NCI-H2227 (cell line): ENCODE data around the gene AOX1.
"Not testable (repeated sequence)": the region's sequence is repeated elsewhere in the genome, so short reads cannot be mapped to it uniquely, and the experiment has no call there.

Experiments
- DNase-seq: peaks from one replicate; lab custom pipeline; 2025; ENCODE audit not compliant: unreplicated experiment; lab: John Stamatoyannopoulos, UW

Gene AOX1

GRCh38 chr2:200600549-200601225 is 14.9 kb downstream of the AOX1 start:
- peak; percentile 47 for DNase-seq

- no peak for DNase-seq
Measured at GRCh38 chr2:200602584-200602983, 16.8 kb downstream of the AOX1 start.

DNA sequence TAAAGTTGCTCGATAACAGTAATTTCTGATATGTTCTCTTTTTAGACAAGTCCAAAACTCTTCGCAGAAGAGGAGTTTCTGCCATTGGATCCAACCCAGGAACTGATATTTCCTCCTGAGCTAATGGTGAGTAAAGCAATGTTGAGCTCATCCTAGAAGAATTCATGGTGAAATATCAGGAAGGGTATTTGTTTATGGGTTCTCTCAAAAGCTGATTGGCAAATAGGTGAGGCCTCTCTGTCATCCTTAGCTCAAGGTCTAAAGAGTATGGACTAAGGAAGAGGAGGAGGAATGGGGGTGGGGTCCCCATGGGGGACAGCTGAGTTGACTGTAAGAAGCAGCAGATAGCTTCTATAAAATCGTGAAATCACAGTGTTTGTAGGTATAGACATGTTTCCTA is 18.2 kb downstream of the AOX1 start:
- no peak for DNase-seq

DNA sequence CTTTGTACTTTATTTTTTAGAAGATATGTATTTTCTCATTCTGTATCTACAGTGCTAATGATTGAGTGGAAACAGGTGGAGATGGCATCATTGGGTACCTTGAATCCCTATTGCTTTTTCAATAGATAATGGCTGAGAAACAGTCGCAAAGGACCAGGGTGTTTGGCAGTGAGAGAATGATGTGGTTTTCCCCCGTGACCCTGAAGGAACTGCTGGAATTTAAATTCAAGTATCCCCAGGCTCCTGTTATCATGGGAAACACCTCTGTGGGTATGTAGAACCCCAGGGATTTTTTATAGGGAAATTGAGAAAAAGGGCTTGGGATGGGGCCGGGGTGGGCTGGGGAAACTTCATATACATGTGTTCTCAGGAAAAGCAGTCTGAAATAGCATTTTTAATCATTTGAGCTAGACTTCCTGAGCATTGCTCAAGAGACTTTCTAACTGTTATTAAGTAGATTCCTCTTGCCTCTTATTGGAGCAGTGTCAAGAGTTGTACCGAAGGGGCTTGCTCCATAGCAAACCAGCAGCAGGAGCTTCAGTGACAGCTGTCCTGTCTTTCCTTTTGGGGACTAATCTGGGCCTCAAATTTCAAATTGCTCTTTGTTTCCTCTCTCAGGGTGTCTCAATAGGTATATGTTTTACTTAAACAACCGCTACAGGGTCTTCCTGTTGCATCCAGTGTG is 18.9 kb downstream of the AOX1 start:
- no peak for DNase-seq

GRCh38 chr2:200608341-200609027 is 22.7 kb downstream of the AOX1 start:
- DNase-seq: no peak

DNA sequence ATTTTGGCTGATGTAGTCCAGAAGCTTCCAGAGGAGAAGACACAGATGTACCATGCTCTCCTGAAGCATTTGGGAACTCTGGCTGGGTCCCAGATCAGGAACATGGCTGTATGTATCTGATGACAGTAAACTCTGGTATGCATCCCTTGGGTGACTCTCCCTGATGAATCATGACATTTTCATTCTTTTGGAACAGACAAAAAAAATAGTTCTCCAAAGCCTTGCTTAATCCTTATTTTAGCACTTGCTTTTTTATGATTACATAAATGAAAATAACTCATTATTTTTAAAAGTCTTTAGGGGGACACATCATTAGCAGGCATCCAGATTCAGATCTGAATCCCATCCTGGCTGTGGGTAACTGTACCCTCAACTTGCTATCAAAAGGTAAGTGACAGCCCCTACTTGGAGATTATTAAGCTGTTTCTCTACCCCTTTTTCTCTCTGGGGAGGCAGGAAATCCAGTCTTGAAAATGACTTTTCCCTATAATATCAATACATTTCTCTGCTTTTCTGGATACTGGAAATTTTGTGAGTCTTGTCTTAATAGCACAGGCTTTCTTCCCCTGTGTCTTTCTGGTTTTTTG is 23.3 kb downstream of the AOX1 start:
- DNase-seq: no peak

GRCh38 chr2:200610217-200610616 is 24.4 kb downstream of the AOX1 start:
- DNase-seq: not testable (repeated sequence)

DNA sequence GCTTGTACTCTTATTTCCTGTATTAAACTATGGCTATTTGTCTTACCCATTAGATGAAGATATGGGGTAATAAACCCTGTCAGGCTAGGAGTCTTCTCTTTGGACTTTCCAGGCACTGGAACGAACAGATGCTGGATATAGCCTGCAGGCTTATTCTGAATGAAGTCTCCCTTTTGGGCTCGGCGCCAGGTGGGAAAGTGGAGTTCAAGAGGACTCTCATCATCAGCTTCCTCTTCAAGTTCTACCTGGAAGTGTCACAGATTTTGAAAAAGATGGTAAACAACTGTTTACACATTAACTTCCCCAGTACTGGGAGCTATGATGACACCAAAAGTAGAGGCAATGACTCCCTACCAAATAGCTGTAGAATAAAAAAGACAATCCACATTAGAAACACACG is 27.9 kb downstream of the AOX1 start:
- DNase-seq: no peak

DNA sequence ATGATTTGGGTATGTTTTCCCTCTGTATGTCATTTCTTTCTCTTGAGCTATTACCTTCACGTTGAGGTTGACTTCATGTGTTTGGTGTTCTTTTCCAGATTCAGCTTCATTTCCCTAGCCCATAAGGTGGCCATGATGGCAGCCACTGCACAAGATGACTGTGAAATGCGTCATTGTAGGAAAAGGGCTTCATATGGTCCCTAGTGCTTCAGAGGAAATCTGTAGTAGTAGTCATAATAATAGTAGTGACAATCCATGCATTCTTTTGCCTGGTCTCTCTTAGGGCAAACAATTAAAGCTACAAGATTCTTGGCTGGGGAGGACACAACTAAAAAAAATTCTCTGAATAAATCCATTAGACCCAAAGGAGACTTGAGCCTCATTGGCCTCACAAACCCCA is 28.4 kb downstream of the AOX1 start:
- no peak for DNase-seq

GRCh38 chr2:200615247-200615646 is 29.4 kb downstream of the AOX1 start:
- no peak for DNase-seq

DNA sequence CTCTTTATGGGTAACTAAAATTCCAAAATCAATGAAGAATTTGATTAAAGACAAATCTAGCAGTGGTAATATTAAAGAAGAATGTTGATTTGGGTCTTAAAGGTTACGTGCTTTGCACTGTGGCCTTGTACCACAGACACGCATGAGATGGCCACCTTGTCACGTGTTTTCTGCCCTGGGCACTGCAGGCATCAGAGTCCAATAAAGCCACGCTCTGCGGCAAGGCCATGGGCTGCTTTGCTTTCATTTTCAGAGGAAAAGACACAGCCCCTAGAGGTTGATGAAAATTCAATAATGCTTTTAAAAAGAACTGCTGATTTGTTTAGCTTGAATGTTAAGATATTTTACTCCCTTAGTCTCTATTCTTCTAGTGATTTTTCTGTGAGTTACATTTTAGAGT is 30.4 kb downstream of the AOX1 start:
- DNase-seq: no peak

- no peak for DNase-seq
Measured at GRCh38 chr2:200616656-200617055, 30.8 kb downstream of the AOX1 start.

- no peak for DNase-seq
Measured at GRCh38 chr2:200617156-200618053, 31.6 kb downstream of the AOX1 start.

DNA sequence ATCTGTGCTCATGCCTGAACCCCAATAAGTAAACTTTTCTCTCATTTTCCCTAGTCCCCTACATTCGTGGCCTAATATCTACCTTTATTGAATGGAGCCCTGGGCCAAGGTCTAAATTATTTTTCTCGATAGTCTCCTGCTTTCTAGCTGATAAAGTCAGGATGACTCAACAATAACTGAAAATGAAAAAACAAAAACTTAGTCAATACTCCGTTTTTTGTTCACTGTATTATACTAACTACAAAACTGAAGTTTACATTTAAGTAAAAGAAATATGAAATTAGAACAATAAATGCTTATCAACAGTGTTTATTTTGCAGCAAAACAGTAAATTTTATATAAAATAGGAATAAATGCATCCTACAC is 32.2 kb downstream of the AOX1 start:
- no peak for DNase-seq

DNA sequence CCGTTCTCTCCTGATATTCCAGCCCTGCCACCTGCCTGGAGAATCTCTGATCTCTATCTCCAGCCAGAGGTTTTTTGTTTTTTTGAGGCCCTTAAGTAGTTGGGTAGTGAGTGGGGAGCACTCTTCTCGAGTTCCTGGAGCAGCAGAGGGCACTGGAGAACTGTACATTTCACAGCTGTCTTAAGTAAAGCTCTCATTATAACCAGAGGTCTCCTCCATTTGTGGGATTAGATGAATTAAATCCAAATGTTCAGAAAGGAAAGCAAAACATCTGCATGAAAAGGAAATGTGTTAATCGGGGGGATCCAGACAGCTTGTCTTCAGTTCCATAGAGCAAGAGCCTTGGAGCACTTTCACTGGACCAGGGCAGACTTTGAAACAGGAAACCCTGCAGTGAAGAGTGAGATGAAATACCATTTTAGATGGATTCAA is 32.8 kb downstream of the AOX1 start:
- no peak for DNase-seq

DNA sequence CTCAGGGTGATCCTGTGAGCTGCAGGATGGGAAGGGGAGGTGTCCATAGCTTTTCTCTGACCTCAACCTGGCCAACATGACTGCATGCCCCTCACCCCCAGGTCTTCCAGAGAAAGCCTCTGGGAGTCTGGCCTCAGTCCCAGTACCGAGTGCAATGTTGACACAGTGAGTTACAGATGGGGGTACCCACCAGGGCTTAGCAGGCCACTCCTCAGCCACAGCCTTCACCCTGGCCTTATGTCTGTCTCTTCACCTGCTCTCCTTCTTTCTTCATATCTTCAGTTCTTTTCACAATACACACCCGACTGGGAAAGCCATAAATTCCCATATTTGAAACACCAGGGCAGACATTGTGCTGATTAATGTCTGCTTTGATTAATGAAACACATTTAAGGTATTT is 33.5 kb downstream of the AOX1 start:
- no peak for DNase-seq

DNA sequence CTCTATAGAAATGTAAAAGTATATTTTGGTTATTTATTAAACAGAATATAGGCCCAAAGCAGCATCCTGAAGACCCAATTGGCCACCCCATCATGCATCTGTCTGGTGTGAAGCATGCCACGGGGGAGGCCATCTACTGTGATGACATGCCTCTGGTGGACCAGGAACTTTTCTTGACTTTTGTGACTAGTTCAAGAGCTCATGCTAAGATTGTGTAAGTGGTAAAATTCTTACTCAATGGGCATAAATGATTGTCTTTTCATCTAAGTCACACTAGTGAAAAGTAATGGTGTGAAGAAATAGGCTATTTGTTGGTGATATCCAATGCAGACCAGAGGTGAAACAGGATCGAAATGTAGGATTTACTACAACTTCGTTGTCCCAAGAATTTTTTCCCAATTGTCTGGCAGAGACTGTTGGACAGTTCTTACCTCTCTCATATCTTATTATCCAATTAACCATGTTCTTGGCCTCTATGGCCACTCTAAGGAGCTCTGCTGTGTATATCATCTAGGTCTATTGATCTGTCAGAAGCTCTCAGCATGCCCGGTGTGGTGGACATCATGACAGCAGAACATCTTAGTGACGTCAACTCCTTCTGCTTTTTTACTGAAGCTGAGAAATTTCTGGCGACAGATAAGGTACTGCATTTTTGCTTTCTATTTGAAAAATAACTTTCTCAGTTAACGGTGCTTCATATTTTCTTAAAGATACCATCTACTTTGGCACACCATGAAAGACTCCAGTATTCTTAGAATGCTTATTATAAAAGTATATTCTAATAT is 35.0 kb downstream of the AOX1 start:
- no peak for DNase-seq

DNA sequence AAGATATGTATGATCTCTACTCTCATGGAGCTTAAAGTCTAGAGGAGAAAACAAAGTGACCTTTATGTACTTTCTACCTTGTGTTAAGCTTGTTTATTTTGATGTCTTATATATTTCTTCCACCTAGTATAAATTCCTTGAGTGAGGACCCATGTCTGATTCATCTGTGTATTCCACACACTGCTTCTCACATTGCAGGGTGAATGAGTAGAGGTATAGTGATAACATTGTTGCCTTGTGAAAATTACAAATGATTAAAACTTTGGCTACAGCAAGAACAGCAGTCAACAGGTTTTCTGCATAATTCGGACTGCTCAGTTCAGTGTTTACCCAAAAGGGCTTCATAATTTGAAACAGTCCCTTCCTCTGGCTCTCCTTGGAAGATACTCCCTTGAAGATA is 36.3 kb downstream of the AOX1 start:
- no peak for DNase-seq

- no peak for DNase-seq
Measured at GRCh38 chr2:200624026-200624425, 38.2 kb downstream of the AOX1 start.

GRCh38 chr2:200624658-200625057 is 38.8 kb downstream of the AOX1 start:
- DNase-seq: no peak
